Activated CD8-positive, alpha-beta memory T cell treated with anti-CD3 and anti-CD28 coated beads, Interleukin-2, amount 50 U/mL, for 24 hours (primary cell): Measurements from ENCODE around the gene AP2A2.
A peak's percentile ranks its signal among the peaks of the same experiment; 100 is the strongest.

Experiments used
- DNase-seq: peaks from one replicate; pipeline ENCODE4 v3.0.0-alpha.2; 2020; ENCODE audit errors: extremely low read depth

The AP2A2 gene

GRCh38 chr11:925496-926301 lies at the start of gene AP2A2:
Gene AP2A2, plus strand, starts transcription at chr11:925870. Its CDS starts 152 bp downstream, at chr11:926022.
- DNase-seq, result peak; percentile 63

GRCh38 chr11:876545-876944 lies 49.1 kb upstream of the AP2A2 start:
- DNase-seq, result no peak

- DNase-seq, result no peak
Observed at GRCh38 chr11:877565-877964, 48.1 kb upstream of the AP2A2 start.

- no peak for DNase-seq
Observed at GRCh38 chr11:880447-880846, 45.2 kb upstream of the AP2A2 start.

- no peak for DNase-seq
Observed at GRCh38 chr11:882596-882995, 43.1 kb upstream of the AP2A2 start.

GRCh38 chr11:883527-883926 lies 42.1 kb upstream of the AP2A2 start:
- DNase-seq, result no peak

- DNase-seq, result no peak
Observed at GRCh38 chr11:884578-885070, 41.0 kb upstream of the AP2A2 start.

GRCh38 chr11:886568-886967 lies 39.1 kb upstream of the AP2A2 start:
- no peak for DNase-seq

- DNase-seq, result no peak
Observed at GRCh38 chr11:887589-887988, 38.1 kb upstream of the AP2A2 start.

- DNase-seq, result no peak
Observed at GRCh38 chr11:888310-889212, 37.1 kb upstream of the AP2A2 start.

GRCh38 chr11:889257-889656 lies 36.4 kb upstream of the AP2A2 start:
- DNase-seq, result no peak

- no peak for DNase-seq
Observed at GRCh38 chr11:889687-890475, 35.8 kb upstream of the AP2A2 start.

GRCh38 chr11:890794-891540 lies 34.7 kb upstream of the AP2A2 start:
- DNase-seq, result no peak

- no peak for DNase-seq
Observed at GRCh38 chr11:893008-893654, 32.5 kb upstream of the AP2A2 start.

- DNase-seq, result no peak
Observed at GRCh38 chr11:894575-895201, 31.0 kb upstream of the AP2A2 start.

GRCh38 chr11:895331-896110 lies 30.1 kb upstream of the AP2A2 start:
- no peak for DNase-seq

GRCh38 chr11:897253-898142 lies 28.2 kb upstream of the AP2A2 start:
- DNase-seq, result no peak

GRCh38 chr11:898143-898511 lies 27.5 kb upstream of the AP2A2 start:
- DNase-seq, result no peak
